H1 (cell line): ENCODE data around the gene WWP2. TPM values are rescaled to one million over a fixed set of nuclear protein-coding genes. Genes with fewer than 3 reads are reported as not detected.

Experiments used
- CHD1 ChIP-seq: IDR thresholded peaks from 2 replicates; pipeline ENCODE4 v1.6.1; 2012; ENCODE audit warnings: low read depth, low read length, improper control_type of control experiment
- SP2 ChIP-seq: IDR thresholded peaks from 2 replicates; pipeline ENCODE4 v1.6.1; 2012; ENCODE audit warnings: mild to moderate bottlenecking, low read length, inconsistent platforms
- TAF7 ChIP-seq: optimal IDR thresholded peaks from 2 replicates; pipeline ENCODE3; 2011; ENCODE audit warnings: low read depth, mild to moderate bottlenecking, inconsistent platforms, low read length, moderate library complexity, borderline replicate concordance
- polyA plus RNA-seq, 7 experiments: library from polyadenylated mRNA; depleted of rRNA in 3 of 7; stranded (reverse) in 5 of 7; unstranded in 2 of 7; fragments of >200 nt in 5 of 7; fragments of 200-250 nt in 2 of 7; gene quantifications; 1 replicate in 5 of 7; 2 replicates in 1 of 7; 4 replicates in 1 of 7; pipeline versions ENCODE4 v1.2.1 to v1.2.3, GENCODE V29; 2011 to 2013; ENCODE audit warnings: missing spikeins in 2 of 7, mixed read lengths in 2 of 7
- total RNA-seq: library from RNA; stranded (reverse); fragmentation: NEBNext Ultra II Directional; extraction: Animal tissue kit (Norgen Biotek cat#: 25700); gene quantifications from 2 replicates; pipeline ENCODE4 v1.2.1, GENCODE V29; 2021
- TF ChIP-seq, protein P1 (sequence below): IDR thresholded peaks from 2 replicates; pipeline ENCODE4 v1.6.1; 2011; ENCODE audit warnings: low read depth, mild to moderate bottlenecking, low read length; ENCODE audit not compliant: insufficient read depth
- TF ChIP-seq, protein P2 (sequence below): IDR thresholded peaks from 2 replicates; pipeline ENCODE4 v1.6.1; 2012; ENCODE audit warnings: inconsistent platforms

Gene WWP2
- total and polyA plus RNA-seq, 2 of the 8 experiments (the other 6 are each of a cell fraction or from before 2014, with no cell fraction given) = 14.1 to 42.2 TPM

DNA sequence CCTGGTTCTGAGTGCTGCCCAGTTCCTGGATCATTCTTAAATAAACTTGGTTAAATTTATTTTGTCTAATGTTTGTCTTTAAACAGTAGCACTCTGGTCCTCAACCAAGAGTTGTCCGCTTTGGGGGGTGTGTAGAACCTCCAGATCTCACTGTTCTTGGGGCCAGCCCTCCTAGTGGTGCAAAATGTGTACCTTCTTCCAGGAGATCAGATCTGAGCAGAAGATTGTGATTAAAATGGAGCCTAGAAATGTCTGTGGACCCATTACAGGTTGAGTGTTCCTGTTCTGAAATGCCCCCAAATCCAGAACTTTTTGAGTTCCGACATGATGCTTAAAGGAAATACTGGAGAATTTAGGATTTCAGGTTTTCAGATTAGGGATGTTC, 143.0 kb downstream of the WWP2 start (continued):
- TF ChIP-seq, protein P1, sequence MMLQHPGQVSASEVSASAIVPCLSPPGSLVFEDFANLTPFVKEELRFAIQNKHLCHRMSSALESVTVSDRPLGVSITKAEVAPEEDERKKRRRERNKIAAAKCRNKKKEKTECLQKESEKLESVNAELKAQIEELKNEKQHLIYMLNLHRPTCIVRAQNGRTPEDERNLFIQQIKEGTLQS = no peak
- TF ChIP-seq CHD1 = no peak
- TF ChIP-seq, protein P2, sequence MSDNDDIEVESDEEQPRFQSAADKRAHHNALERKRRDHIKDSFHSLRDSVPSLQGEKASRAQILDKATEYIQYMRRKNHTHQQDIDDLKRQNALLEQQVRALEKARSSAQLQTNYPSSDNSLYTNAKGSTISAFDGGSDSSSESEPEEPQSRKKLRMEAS = no peak
- no peak for TF ChIP-seq SP2
- TF ChIP-seq TAF7 = no peak
